HG02759 (cell line): ENCODE data around the gene SKOR2.

Source experiments
- ATAC-seq: cut with Tn5 transposase; IDR thresholded peaks from one replicate; pipeline ENCODE4 v1.9.1; 2021; ENCODE audit warnings: mild to moderate bottlenecking, moderate library complexity; ENCODE audit not compliant: unreplicated experiment

The SKOR2 gene

GRCh38 chr18:47260120-47260923, 8.9 kb upstream of the SKOR2 start:
- no peak for ATAC-seq

DNA sequence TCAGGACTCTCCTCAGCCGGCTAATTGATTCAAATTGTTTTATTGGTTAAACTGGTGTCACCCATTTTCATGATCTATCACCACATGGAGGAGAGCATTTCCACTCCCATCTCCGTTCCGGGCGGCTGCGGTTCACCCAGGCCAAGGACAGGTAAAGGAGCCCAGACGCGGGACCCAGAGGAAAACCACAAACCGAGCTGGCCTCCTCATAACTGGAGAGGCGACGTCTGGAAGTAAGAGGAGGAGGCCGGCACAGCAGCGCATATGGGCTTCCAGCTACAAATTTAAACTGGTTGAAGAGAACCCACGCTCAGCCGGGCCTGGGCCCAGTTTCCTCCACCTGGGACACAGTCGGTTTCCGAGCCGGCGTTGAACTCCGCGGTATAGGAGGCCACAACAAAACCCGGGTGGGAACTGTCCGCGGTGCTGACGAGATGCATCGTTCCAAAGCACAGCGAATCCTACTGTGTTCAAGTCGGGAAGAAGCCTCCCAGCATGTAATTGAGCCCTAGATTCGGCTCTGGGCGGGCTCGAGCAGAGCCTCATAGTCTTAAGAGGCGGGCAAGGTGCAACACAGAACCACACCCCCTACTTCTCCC, 3.0 kb upstream of the SKOR2 start:
- no peak for ATAC-seq

- ATAC-seq: no peak
Observed at GRCh38 chr18:47253101-47253654, 1.7 kb upstream of the SKOR2 start.

- no peak for ATAC-seq
Observed at GRCh38 chr18:47250391-47251046, 941 bp downstream of the SKOR2 start.

DNA sequence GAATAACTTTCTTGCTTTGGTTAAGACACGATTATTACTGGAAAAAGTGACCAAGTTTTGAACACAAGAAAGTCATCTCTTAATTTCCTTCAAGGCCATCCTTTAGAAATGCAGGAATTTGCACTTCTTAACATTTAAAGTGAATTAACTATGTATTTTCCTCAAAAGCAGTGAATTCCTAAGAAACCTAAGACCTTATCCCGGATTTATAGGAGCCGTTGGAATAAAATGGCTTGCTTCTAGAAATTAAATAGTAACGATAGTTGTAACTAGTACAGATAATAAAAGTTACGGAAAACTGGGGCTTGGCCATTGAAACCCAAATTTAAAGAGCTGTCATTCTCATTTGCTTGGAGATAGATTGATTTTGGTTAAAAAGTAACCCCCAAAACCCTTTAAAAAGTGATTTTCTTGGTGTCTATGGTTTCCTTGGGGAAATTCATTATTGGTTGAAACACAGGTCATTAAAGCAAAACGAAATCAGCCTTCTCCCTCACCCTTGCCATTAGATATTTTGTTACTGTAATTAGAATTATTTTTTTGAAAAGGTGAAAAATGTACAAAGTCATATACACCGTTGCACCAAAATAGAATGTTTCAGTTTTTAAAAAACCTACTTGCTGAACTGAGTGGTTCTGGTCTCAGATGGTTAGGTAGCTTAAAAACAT, 2.0 kb downstream of the SKOR2 start:
- ATAC-seq: no peak

DNA sequence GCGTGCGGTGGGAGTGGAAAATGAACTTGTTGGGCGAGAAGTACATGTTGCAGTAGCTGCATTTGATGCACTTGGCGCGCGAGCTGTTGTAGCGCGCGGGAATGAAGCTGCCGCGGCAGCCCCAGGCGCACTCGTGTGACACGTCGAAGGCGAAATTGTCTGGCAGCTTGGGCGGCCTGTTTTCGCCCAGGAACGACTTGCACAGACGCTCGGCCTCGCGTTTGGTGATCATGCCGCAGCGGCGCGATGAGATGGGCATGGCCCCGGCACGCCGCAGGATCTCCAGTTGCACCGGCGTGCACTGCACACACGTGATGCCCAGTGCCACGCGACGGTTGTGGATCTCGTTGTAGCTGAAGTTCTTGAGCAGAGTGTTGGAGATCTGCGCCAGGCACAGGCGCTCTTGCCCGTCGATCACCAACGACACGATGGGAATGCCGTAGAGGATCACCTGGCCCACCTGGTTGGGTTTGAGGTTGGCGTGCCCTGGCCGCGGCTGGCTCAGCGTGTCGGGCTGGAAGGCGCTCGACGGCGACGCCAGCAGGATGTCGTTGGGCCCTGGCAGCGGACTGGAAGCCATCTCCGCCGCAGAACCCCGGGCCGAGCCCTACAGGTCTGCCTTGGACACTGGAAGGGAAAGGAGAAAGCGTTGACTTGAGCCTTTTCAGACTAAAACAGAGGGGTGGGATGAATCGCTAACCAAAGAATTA, 2.7 kb downstream of the SKOR2 start:
- ATAC-seq: no peak

DNA sequence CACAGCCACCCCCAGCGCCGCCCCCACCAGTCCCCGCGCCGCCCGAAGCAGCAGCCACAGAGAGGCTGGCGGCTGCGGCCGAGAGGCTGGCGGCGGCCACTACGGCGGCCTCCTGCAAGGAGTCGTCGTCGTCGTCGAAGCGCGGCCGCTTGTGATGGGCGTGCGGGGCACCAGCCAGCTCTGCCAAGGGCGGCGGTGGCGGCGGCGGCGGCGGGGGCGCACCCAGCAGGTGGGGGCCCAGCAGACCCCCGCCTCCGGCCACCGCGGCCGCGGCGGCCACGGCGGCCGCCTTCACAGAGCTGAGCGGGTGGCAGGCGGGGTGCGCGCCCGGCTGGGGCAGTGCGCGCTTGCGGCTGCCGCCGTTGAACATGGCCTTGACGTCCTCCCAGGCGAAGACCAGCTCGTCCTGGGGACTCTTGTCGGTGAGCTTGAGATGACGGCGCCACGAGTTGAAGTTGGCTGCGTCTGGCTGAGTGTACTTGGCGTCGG, 3.3 kb downstream of the SKOR2 start:
- no peak for ATAC-seq

- no peak for ATAC-seq
Observed at GRCh38 chr18:47247416-47248114, 3.9 kb downstream of the SKOR2 start.

DNA sequence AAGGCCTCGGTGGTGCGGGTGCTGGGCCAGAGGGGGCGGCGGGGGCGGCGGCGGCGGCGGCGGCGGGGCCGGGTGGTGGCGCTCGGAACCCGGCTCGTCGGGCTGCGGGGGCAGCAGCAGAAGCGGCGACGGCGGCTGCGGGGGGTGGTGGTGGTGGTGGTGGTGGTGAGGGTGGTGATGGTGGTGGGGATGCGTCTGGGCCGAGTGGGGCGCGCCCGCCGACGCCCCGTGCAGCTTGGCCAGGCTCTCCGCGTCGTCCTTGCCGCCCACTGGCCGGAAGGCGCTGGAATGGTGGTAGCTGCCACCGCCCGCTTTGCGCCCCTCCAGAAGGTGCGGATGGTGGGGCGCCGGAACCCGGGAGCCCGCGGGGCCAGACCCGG, 4.4 kb downstream of the SKOR2 start:
- no peak for ATAC-seq

GRCh38 chr18:47246027-47246971, 5.2 kb downstream of the SKOR2 start:
- ATAC-seq: no peak

GRCh38 chr18:47244086-47244485, 7.4 kb downstream of the SKOR2 start:
- no peak for ATAC-seq

GRCh38 chr18:47235096-47235495, 16.4 kb downstream of the SKOR2 start:
- ATAC-seq: no peak

DNA sequence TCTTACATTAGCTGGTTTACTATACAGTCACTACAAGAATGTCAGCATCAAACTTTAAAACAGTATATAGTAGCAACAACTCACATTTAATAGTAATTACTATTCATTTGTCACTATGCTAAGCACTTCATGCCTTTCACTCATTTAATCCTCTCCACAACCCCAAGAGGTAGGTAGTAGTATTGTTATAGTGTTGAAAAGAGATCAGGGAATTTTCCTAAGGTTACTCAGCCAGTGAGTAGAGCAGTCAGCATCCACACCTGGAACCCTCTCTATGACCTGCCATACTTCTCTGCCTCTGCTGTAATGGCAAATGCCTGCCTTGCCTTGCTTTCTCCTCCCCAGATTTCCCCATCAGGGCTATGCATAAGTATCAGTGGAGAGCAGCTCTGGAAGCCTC, 24.8 kb downstream of the SKOR2 start:
- ATAC-seq: no peak

DNA sequence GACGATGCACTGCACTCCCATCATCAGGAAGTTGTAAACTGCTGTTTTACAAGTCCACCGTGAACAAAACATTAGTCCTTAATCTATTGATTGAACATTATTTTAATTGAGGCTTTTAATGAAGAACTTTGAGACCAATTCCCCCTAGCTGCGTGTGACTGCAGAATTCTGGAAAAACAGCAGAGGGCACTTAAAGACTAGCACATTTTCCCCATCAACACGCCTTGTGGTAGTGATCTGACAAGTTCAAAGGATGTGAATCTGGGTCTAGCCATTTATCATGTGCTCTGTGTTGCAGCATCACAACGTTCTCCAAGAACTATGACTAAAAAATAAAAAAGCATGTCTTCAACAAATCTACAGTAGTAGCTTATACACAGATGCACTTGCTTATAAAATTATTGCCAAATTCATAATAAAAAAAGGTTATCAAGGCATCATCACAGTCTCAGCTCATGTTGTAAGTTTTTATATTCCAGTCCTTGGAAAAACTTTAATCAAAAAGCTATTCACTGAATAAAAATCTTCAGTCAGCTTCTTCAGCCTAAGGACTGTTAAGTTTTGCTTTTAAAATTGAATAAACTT, 35.8 kb downstream of the SKOR2 start:
- ATAC-seq: no peak

- no peak for ATAC-seq
Observed at GRCh38 chr18:47209171-47209570, 42.3 kb downstream of the SKOR2 start.

DNA sequence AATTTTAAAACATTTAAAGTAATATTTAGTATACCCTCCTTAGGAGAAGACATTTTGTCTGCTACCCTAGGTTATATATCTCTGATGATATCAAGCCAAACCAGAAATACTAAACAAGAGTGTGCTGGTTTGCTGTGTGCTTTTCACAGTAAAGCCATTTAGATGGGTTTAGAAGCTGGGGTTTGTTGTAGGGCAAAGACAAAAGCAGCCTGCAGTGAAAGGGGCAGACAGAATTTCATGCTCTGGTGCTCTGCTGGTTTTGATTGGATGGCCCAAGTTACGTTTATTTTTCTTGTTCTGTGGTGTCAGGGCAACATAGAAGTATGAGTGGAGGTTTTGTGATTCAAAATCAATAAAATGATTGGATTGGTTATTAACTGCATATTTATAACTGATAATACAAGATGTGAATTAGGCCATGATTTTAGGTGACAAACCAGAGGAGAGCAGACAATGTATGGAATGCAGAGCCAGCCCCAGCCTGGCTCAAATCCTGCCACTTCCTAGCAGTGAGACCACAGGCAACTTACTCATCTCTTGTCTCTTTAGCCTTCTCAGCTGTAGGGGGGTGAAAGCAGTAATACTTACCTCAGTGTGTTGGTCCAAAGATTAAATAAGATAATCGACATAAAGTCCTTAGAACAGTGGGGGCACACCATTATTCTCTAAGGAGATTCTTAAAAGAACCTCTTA, 44.4 kb downstream of the SKOR2 start:
- no peak for ATAC-seq

- no peak for ATAC-seq
Observed at GRCh38 chr18:47204908-47205522, 46.4 kb downstream of the SKOR2 start.
